CD8-positive, alpha-beta memory T cell (primary cell): ENCODE measurements around the gene NT5C. TPM values are rescaled to one million over a fixed set of nuclear protein-coding genes. Genes with fewer than 3 reads are reported as not detected.

Source experiments
- polyA plus RNA-seq: library from polyadenylated mRNA; unstranded; fragments of 300-500 nt; fragmentation: Illumina TruSeq; gene quantifications from one replicate; pipeline ENCODE4 v1.2.3, GENCODE V29; 2021
- total RNA-seq, 2 experiments: library from RNA; stranded (reverse); gene quantifications; one replicate each; pipeline ENCODE4 v1.2.3, GENCODE V29; 2021

Gene NT5C
- total and polyA plus RNA-seq, 3 experiments from 2014 or later = 42.3 to 84.8 (median 75.7) TPM

Other genes starting within 250 kb of the NT5C start
- not detected for gene FADS6, start 238.1 kb downstream of the NT5C start, total RNA-seq
- not detected for gene FADS6, start 238.1 kb downstream of the NT5C start, polyA plus RNA-seq
- gene USH1G, start 208.5 kb downstream of the NT5C start, total RNA-seq = not detected
- not detected for gene USH1G, start 208.5 kb downstream of the NT5C start, polyA plus RNA-seq
- not detected for gene OTOP2, start 207.5 kb downstream of the NT5C start, total RNA-seq
- gene OTOP2, start 207.5 kb downstream of the NT5C start, polyA plus RNA-seq = not detected
- gene OTOP3, start 195.8 kb downstream of the NT5C start, total RNA-seq = not detected
- gene OTOP3, start 195.8 kb downstream of the NT5C start, polyA plus RNA-seq = not detected
- 1 to 10 TPM in 1 of 2 experiments, under 1 TPM in 1; 0.91 to 2.3 TPM for gene HID1, start 159.0 kb downstream of the NT5C start, total RNA-seq
- gene HID1, start 159.0 kb downstream of the NT5C start, polyA plus RNA-seq = 5.2 TPM
- gene CDR2L, start 144.1 kb downstream of the NT5C start, total RNA-seq = 1 to 10 TPM; 1.5 to 1.7 TPM
- gene CDR2L, start 144.1 kb downstream of the NT5C start, polyA plus RNA-seq = 0.06 TPM
- 10 to 100 TPM; 65.5 to 68.8 TPM for gene MRPL58, start 119.1 kb downstream of the NT5C start, total RNA-seq
- gene MRPL58, start 119.1 kb downstream of the NT5C start, polyA plus RNA-seq = 48.0 TPM
- gene ATP5PD, start 84.8 kb downstream of the NT5C start, total RNA-seq = 100 to 1,000 TPM; 179 to 198 TPM
- 345 TPM for gene ATP5PD, start 84.8 kb downstream of the NT5C start, polyA plus RNA-seq
- 10 to 100 TPM; 22.2 to 23.8 TPM for gene KCTD2, start 84.5 kb downstream of the NT5C start, total RNA-seq
- 8.0 TPM for gene KCTD2, start 84.5 kb downstream of the NT5C start, polyA plus RNA-seq
- 1 to 10 TPM; 1.3 to 1.9 TPM for gene SLC16A5, start 43.8 kb downstream of the NT5C start, total RNA-seq
- 0.82 TPM for gene SLC16A5, start 43.8 kb downstream of the NT5C start, polyA plus RNA-seq
- gene ARMC7, start 21.8 kb downstream of the NT5C start, total RNA-seq = 10 to 100 TPM; 15.2 to 15.9 TPM
- gene ARMC7, start 21.8 kb downstream of the NT5C start, polyA plus RNA-seq = 4.0 TPM
- 100 to 1,000 TPM; 189 to 200 TPM for gene JPT1, start 22.8 kb upstream of the NT5C start, total RNA-seq
- gene JPT1, start 22.8 kb upstream of the NT5C start, polyA plus RNA-seq = 123 TPM
- gene SUMO2, start 51.2 kb upstream of the NT5C start, total RNA-seq = 100 to 1,000 TPM; 653 to 687 TPM
- gene SUMO2, start 51.2 kb upstream of the NT5C start, polyA plus RNA-seq = 405 TPM
- 100 to 1,000 TPM; 147 to 152 TPM for gene NUP85, start 73.9 kb upstream of the NT5C start, total RNA-seq
- gene NUP85, start 73.9 kb upstream of the NT5C start, polyA plus RNA-seq = 39.0 TPM
- gene GGA3, start 129.9 kb upstream of the NT5C start, total RNA-seq = 10 to 100 TPM; 73.2 to 75.1 TPM
- 17.6 TPM for gene GGA3, start 129.9 kb upstream of the NT5C start, polyA plus RNA-seq
- gene MRPS7, start 130.1 kb upstream of the NT5C start, total RNA-seq = 100 to 1,000 TPM; 101 to 102 TPM
- gene MRPS7, start 130.1 kb upstream of the NT5C start, polyA plus RNA-seq = 123 TPM
- gene MIF4GD, start 139.5 kb upstream of the NT5C start, total RNA-seq = 10 to 100 TPM; 38.5 to 40.4 TPM
- gene MIF4GD, start 139.5 kb upstream of the NT5C start, polyA plus RNA-seq = 108 TPM
- gene SLC25A19, start 157.7 kb upstream of the NT5C start, total RNA-seq = 100 to 1,000 TPM; 119 to 126 TPM
- gene SLC25A19, start 157.7 kb upstream of the NT5C start, polyA plus RNA-seq = 15.5 TPM